HG03108 (cell line): ENCODE results near the gene KCNG1.

Experiments used
- ATAC-seq: cut with Tn5 transposase; IDR thresholded peaks from one replicate; pipeline ENCODE4 v1.9.1; 2021; ENCODE audit warnings: moderate library complexity; ENCODE audit not compliant: unreplicated experiment

The KCNG1 gene

DNA sequence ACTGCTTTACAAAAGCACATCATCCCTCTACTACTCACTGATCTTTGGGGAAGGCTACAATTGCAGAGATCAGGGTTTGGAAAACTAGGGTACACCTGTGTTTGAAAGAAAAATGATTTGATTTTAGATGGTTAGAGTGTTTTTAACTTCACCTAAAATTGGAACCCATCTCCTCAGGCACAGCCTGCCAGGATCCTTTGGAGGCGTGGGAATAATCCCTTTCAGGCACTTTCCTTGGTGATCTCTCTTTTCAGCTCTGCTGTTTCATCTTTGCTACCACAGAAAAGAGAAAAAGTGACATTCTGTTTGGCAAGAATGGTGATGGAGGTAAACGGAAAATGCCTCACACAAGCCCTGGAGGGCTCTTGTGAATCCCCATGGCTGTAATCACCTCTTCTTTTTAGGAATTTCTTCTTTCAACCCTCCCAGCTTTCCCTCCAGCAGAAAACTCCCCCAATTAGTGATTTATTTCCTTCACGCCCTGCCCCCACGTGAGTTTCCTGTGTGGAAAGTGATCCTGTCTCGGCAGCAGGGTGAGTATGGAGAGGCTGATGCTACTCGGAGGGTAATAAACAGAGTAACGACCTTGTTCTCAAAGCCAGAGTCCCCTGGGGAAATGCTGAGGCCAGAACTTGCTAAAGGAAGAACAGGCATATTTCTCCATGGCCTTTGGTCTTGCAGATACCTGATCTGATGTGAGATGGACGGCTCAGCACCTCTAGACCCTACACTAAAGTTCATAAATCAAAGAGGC, 9.2 kb downstream of the KCNG1 start:
- no peak for ATAC-seq

DNA sequence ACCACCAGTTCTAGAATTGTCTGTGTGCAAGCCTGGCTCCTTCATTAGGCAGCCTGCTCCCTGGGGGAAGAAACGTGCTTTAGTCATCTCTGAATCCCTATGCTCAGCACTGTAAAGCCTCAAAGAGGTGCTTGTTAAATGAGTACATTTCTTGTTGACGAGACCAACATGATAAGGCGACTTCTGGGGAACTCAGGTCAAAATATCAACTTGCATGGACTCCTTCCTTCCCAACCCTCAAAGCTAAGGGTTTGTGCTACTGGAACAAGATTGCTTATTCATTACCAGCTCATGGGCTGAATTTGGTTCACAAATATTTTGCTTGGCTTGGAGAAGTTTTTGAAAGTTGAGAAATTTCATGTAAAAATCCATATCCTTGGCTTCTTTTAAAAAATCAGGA, 10.6 kb downstream of the KCNG1 start:
- ATAC-seq, result no peak

DNA sequence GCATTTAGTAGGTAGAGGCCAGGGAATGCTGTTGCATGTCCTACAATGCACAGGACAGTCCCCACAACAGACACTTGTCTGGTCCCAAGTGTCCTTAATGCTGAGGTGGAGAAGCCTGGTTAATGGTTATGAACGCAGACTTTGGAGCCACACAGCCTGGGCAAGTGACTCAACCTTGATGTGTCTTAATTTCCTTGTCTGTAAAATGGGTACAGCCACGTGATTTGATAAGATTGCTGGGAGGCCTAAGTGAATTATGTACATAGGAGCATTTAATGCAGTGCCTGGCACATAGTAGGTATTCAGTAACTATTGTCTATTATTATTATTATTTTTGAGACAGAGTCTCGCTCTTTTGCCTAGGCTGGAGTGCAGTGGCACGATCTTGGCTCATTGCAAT, 11.4 kb downstream of the KCNG1 start:
- no peak for ATAC-seq

DNA sequence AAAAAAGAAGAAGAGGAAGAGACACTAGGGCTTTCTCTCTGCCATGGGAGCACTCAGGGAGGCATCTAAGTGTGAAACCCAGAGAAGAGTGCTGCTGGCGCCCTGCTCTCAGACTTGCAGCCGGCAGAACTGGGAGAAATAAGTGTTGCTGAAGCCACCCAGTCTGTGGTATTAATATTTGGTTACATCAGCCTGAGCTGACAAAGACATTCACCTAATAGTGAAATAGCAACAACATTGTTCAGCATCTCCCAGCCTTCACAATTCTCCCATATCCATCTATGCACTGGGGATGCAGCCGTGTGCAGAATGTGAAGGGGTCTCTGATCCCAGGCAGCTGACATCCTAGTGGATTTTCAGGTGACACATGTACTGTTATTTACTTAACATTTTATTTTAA, 12.0 kb downstream of the KCNG1 start:
- no peak for ATAC-seq

DNA sequence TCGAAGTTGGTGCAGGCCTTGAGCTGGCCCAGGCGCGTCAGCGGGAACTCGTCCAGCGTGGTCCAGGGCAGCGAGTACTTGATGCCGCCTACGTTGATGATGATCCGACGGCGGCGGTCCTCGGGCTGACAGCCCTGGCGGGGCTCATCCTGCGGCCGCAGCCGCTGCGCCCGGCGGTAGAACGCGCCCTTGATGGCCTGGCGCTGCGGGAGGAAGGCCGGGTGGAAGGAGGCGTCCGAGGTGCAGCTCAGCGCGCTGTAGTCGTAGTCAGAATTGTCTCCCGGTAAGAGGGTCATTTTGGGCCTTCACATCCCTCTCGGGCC, 12.9 kb downstream of the KCNG1 start:
- ATAC-seq, result no peak

DNA sequence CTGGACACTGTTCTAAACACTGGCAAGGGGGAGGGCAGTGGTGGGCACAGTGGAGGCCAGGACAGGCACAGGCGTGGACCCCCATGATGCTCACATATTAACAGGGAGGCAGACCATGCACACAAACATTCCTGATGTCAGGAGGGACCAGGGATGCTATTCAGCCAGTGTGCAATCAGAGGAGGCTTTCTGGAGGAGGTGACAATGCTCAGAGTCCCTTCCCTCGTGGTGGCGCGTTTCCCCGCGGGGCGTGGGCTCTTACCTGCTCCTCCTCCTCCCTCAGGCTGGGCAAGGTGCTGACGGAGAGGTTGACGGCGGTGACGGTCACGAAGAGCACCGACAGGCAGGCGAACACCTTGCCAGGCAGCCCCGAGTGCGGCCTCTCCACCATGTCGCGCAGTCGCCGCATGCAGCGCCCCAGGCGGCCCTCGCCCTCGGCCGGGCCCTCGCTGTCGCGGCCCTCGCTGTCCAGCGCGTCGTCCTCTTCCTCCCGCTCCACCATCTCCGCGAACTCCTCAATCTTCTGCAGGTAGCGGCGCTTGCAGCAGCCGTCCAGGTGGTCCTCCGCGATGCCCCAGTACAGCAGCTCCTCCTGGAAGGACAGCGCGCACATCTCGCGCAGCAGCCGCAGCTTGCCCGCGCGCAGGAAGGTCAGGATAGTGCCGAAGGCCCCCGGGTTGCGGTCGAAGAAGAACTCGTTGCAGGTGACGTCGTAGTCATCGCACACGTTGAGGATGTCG, 13.4 kb downstream of the KCNG1 start:
- no peak for ATAC-seq

DNA sequence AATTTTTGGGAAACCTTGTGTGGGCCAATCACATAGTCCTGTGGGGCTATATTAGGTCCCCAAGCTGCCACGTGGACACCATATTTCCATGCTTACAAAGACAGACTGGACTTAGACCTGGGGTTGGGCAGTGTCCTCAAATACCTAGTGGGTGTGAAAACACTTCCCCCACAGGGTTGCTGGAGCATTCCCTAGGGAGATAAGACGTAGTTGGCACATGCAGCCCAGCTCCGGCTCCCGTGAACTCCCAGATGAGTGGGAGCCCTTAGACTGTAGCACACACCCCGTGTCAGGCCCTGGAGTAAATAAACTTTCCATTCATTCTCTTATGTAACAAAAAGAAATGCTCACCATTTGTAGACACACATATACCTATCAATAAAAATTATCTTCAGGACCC, 14.2 kb downstream of the KCNG1 start:
- no peak for ATAC-seq

DNA sequence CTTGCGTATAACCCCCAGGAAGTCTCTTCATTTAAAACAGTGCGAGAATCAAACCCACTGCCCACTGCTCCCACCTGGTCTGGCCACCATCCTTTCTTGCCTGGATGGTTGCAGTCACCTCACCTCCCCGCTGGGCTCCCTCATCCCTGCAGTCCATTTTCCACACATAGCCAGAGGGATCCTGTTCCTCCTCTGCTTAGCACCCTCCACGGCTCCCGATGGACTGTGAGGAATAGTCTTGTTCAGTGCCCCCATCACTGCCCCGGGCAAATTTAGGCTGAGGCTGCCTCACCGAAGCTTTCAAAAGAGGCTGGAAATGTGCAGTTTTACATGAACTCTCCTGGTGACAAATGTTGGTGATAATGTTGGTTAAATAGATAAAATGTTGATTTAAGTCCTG, 17.7 kb downstream of the KCNG1 start:
- no peak for ATAC-seq

DNA sequence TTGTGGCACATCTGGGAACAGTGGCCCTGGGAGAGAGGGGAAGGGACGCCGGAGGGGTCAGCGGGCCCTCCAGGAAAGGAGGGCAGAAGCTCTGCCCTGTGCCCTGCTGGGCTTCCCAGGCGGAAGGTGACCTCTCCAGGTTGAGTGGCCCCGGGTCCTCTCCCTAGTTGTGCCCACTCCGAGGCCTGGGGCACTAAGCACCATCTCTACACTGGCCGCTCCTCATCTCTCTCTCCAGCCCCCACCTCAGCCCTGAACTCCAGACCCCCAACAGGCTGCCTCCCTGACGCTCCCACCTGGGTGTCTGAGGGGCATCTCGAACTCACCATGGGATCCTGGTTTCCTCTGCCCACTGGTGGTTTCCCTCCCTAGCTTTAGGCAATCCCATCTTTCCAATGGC, 18.1 kb downstream of the KCNG1 start:
- no peak for ATAC-seq

DNA sequence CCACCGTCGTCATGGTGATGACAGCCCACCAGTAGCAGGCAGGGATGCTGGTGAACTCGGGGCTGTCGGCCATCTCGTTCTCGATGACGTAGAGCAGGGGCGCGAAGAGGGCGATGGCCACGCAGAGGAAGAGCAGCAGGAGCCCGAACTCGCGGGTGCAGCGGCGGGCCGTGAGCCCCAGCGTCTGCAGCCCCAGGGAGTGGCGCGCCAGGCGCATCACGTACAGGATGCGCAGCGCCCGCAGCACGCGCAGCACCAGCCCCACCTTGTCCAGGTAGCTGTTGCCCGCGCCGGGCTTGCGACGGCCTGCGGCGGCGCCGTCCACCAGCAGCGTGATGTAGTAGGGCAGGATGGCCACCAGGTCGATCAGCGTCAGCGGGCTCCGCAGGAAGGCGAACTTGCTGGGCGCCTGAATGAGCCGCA, 18.6 kb downstream of the KCNG1 start:
- ATAC-seq, result no peak

DNA sequence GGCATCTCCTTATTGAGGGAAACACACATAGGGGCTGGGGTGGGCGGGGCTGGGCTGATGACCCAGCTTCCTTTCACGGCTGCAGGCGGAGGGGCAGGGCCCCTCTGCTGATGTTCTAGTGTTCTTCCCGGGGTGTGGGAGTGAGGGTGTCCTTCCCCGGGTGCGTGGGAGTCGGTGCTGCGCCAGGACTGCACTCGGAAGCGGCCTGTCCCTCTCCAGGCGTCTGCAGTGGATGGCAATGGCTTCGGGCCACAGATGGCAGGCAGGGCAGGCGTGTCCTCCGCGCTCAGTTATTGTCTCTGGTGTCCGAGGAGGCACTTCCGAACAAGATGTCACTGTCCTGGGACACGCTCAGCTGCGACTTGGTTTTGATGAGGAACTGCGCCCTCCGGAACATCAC, 19.2 kb downstream of the KCNG1 start:
- ATAC-seq, result no peak

DNA sequence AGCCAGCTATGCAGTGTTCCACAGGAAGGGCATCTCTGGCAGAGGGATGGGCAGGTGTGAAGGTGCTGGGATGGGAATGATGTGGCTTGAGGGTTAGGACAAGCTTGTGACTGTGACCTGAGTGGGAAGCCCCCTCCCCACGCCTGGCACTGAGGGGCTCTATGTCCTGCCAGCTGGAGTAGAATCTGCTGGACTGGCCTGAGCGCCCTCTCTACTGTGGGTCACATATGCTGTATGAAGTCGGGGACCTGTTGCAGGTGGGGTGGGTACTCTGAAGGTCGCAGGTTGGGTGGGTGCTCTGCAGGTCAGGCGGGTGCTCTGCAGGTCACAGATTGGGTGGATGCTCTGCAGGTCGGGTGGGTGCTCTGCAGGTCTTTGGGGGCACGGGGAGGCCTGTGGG, 20.3 kb downstream of the KCNG1 start:
- ATAC-seq, result no peak

DNA sequence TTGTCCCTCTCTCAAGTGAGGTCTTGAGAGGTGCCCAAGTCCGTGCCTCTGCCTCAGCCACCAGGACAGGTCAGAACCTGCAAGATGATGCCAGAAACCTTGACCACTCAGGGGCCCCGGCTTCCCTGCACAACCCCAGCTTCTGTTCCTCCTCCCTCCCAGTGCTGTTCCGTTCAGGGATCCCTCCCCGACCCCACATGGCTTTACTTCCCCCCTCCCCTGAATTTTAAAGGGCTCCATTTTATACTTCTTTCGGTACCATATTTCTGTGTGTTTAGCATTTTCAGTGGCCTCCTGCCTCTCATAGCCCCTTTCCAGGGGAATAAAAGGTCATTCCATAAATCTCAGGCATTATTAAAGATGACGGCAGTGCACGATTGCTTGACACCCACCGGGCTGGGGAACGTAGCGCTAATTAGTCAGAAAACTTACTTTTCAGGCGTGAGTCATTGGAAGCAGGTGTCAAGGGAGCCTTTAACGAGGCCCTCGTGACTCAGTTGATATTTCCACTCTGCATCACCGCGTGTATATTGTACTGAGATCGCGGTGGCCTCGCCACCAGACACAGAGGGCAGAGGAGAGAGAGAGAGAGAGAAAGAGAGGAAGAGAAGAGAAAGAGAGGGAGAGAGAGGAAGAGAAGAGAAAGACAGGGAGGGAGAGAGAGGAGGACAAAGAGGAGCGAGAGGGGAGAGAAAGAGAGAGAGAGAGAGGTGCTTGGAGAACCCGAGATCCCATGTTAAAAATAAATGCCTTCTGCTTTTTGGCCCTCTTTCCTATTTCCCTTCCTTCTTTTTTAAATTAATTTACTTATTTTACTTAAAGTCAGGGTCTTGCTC, 21.3 kb downstream of the KCNG1 start:
- no peak for ATAC-seq

DNA sequence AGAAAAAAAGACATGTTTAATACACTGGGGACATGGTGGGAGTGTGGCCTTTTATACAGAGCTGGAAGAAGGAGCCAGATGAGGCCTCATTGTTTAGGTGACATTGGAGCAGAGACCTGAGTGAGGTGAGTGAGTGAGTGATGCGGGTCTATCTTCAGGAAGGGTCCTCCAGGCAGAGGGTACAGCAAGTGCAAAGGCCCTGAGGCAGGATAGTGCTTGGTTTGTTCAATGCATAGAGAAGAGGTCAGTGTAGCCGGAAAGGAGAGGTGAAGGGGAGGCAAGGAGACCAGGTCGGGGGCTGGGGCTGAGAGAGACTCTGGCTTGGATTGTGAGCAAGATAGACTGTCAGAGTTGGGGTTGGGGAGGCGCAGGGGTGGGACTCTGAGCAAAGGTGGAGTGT, 23.6 kb downstream of the KCNG1 start:
- no peak for ATAC-seq

DNA sequence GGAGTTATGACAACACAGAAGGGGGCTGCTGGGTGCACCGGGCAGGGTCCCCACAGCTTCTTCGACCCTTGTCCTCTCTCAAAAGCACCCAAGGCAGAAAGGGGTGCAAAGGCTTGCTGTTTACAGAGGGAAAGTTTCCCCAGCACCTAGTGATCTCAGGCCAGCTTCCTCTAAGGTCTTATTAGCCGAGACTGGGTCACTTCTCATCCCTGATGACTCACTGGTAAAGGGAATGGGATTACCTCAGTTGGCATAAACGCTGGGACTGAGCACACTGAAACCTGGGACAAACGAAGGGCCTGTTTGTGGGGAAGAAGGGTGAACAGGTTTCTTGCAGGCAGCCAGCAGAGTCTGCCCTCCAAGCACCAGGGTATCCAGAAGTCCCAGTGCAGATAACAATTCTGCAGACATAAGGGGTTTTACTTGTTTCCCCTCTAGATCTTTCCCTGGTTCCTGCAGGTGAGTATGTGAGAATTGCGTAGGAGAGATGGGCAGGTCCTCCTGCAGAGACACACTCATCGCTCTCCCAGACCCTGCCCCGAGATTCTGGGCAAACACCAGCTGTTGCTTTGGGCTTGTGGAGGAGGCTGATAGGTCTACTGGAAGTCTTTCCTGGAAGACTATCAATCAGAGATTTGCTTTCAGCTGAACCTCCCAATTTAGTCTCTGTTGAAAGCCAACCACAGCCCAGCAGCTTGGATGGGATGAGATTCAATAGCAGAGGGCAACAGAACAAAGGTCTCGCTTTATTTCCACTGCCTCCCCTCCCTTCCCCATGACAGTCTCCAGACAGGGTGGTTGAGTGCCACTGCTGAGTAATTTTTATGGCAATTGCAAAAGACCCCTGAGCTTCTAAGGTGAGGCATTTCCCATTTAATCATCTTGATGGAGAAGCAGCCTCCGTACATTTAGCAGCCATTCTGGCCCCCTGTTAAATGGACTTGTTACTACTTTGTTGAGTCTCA, 25.7 kb downstream of the KCNG1 start:
- no peak for ATAC-seq

DNA sequence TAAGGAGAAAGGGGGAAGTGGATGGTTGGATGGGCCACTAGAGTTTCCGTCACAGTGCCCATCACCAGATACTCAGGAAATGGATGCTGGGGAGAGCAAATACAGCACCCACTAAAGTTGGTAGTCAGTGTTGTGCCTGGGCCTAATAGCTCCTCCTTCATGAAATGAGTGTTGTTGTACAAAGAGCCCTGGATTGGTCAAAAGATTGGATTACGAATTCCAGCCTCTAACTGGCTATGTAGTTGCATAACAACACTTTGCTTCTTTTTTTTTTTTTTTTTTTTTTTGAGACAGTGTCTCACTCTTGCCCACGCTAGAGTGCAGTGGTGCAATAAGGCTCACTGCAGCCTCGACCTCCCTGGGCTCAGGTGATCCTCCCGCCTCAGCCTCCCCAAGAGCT, 27.4 kb downstream of the KCNG1 start:
- no peak for ATAC-seq

DNA sequence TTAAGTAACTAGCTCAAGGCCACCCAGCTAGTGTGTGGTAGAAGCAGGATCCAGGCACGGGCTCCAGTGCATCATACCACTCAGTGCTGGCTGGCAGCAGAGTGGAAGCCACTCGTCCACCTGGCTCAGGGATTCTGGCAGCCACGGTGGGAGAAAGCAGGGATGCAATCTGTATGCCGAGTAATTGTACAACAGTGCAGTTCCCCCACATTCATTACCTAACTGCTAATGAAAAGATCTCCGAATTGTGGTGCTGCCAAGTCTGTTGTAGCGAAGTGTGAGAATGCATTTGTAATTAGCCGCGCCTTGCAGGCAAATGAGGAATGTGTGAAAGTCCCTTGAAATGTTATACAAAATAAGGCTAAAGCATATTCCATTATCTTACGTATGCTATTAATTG, 29.0 kb downstream of the KCNG1 start:
- ATAC-seq, result no peak

DNA sequence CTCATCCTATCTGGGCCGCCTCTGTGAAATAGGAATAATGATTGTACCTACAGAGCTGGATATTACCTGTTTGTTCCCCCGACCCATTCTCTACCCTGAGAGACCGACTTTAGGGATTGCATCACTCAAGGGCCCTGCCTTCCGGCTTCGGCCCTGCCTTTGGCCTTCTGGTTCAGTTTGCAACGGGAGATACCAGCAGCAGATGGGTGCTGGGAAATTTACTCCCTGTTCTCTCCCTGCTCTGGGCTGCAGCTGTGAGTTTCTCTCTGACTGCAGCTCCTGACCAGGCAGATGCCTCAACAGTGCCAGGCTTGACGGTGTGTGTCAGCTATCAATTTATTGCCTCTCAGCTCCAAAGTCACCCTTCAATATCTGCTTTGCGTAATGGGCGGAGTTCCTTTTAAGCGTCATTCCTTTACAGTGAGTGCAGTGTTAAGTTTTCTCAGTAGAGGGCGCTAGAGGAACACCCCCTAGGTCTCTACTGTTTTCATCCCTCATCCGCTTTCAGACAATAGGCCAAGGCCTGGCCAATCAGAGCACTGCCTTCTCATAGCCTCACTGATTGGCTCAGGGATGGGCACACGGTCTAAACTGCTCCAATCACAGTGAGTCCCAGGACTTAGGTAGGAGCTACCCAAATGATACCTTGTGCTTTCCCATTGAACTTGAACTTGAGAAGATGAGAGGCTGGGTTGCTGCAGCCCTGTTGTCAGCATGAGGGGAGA, 30.0 kb downstream of the KCNG1 start:
- ATAC-seq, result no peak

DNA sequence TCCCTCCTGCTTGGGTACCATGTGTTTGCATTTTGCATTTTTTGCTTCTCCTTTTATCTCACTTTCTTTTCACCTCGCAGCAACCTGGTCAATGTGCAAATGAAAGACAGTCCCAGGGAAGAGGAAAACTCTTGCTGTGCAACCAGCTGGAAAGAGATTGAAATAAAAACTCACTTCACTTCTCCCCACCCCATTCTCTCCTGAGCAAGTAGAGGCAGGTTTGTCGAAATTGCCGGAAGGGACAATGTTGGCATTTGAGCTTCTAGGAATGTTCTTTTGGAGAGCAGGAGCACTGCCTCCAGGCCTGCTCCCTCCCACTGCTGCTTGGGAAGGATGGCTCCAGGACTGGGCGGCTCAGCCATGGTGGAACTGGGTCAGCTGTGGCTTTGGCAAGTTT, 30.6 kb downstream of the KCNG1 start:
- no peak for ATAC-seq

DNA sequence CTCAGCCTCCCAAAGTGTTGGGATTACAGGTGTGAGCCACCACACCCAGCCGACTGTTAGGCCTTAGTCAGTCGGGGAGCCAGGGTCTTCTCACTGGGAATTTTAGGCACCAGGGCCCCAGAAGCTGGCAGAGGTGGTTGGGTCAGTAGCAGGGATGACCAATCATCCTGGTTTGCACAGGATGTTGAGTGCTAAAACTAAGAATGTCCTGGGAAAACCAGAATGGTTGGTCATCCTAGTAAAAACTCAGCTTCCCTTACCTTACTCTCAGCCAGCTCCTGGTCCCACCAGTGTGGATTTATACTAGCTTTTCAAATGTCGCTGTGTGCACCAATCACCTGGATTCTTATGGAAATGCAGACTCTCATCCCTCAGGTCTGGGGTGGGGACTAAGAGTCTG, 31.8 kb downstream of the KCNG1 start:
- no peak for ATAC-seq
